ENCODE data around the gene PLAGL1.

The PLAGL1 gene

GRCh38 chr6:144008846-144009245 lies 787 bp upstream of the PLAGL1 start:
- no peak for DNase-seq (ENCODE audit: low spot score)

- DNase-seq (ENCODE audit: low spot score) = peak; percentile 7
These were observed 460 bp downstream of the PLAGL1 start for GRCh38 chr6:144007478-144008119.

GRCh38 chr6:144006736-144007477 lies 1.2 kb downstream of the PLAGL1 start:
- peak; percentile 9 for DNase-seq (ENCODE audit: low spot score)

- no peak for DNase-seq (ENCODE audit: low spot score)
These were observed 8.7 kb downstream of the PLAGL1 start for GRCh38 chr6:143999406-143999805.

GRCh38 chr6:143998686-143999085 lies 9.4 kb downstream of the PLAGL1 start:
- DNase-seq (ENCODE audit: low spot score) = no peak

GRCh38 chr6:143993965-143994646 lies 14.0 kb downstream of the PLAGL1 start:
- no peak for DNase-seq (ENCODE audit: low spot score)

GRCh38 chr6:143992285-143992684 lies 15.8 kb downstream of the PLAGL1 start:
- no peak for DNase-seq (ENCODE audit: low spot score)

- no peak for DNase-seq (ENCODE audit: low spot score)
These were observed 21.5 kb downstream of the PLAGL1 start for GRCh38 chr6:143986463-143987065.

GRCh38 chr6:143984666-143985065 lies 23.4 kb downstream of the PLAGL1 start:
- DNase-seq (ENCODE audit: low spot score) = no peak

GRCh38 chr6:143982968-143983367 lies 25.1 kb downstream of the PLAGL1 start:
- no peak for DNase-seq (ENCODE audit: low spot score)

GRCh38 chr6:143980921-143981320 lies 27.1 kb downstream of the PLAGL1 start:
- DNase-seq (ENCODE audit: low spot score) = no peak

GRCh38 chr6:143976806-143977349 lies 31.2 kb downstream of the PLAGL1 start:
- no peak for DNase-seq (ENCODE audit: low spot score)

GRCh38 chr6:143974089-143974488 lies 34.0 kb downstream of the PLAGL1 start:
- DNase-seq (ENCODE audit: low spot score) = no peak

- no peak for DNase-seq (ENCODE audit: low spot score)
These were observed 34.7 kb downstream of the PLAGL1 start for GRCh38 chr6:143973097-143973966.

- DNase-seq (ENCODE audit: low spot score) = no peak
These were observed 36.4 kb downstream of the PLAGL1 start for GRCh38 chr6:143971482-143972205.

GRCh38 chr6:143970456-143971218 lies 37.4 kb downstream of the PLAGL1 start:
- DNase-seq (ENCODE audit: low spot score) = no peak

GRCh38 chr6:143969077-143969476 lies 39.0 kb downstream of the PLAGL1 start:
- no peak for DNase-seq (ENCODE audit: low spot score)

- DNase-seq (ENCODE audit: low spot score) = no peak
These were observed 40.2 kb downstream of the PLAGL1 start for GRCh38 chr6:143967706-143968376.

GRCh38 chr6:143966312-143966711 lies 41.7 kb downstream of the PLAGL1 start:
- no peak for DNase-seq (ENCODE audit: low spot score)

Measured in cerebellar cortex (tissue), 1 donor.